OCI-M2 (cell line): Measurements from ENCODE around the gene ZNF260.
"Not testable (repeated sequence)": the region's sequence is repeated elsewhere in the genome, so short reads cannot be mapped to it uniquely, and the experiment has no call there.

ENCODE experiments used
- DNase-seq: peaks from one replicate; lab custom pipeline; 2025; ENCODE audit not compliant: unreplicated experiment; lab: John Stamatoyannopoulos, UW

ZNF260 gene

DNA sequence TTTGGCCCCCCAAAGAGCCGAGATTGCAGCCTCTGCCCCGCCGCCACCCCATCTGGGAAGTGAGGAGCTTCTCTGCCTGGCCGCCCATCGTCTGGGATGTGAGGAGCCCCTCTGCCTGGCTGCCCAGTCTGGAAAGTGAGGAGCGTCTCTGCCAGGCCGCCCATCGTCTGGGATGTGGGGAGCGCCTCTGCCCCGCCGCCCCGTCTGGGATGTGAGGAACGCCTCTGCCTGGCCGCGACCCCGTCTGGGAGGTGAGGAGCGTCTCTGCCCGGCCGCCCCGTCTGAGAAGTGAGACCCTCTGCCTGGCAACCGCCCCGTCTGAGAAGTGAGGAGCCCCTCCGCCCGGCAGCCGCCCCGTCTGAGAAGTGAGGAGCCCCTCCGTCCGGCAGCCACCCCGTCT lies 37.2 kb downstream of the ZNF260 start:
- not testable (repeated sequence) for DNase-seq

DNA sequence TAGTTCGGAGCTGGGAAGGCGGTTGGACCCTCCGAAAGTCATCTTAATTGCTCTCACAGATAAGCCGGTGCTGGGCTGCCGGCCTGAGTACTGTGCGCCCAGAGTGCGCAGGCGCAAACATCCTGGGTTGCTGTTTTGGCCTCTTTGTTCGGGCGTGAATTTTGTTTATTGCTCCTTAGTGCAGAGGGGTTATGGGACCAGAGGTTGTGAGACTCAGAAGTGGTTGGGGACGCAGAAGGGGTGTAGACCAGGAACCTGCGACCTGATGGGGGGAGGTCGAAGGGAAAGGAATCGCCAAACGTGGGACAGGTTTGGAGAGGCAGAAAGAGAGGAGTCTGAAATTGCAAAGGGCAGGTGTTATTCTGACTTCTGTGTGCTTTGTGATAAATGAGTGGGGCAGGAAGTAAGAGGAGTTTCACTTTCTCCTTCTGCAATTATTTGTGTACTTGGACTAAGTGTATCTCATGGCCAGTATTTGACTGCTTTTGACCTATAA lies 38.1 kb downstream of the ZNF260 start:
- DNase-seq = peak; percentile 100

GRCh38 chr19:36489118-36489919 lies 38.8 kb downstream of the ZNF260 start, which contains the start of gene ZNF566:
ZNF566 (minus strand) TSS chr19:36489561; CDS start chr19:36476557, 13,004 bp downstream.
- DNase-seq = peak; percentile 100

- peak; percentile 93 for DNase-seq
These were observed 39.3 kb downstream of the ZNF260 start for GRCh38 chr19:36488846-36489117.

DNA sequence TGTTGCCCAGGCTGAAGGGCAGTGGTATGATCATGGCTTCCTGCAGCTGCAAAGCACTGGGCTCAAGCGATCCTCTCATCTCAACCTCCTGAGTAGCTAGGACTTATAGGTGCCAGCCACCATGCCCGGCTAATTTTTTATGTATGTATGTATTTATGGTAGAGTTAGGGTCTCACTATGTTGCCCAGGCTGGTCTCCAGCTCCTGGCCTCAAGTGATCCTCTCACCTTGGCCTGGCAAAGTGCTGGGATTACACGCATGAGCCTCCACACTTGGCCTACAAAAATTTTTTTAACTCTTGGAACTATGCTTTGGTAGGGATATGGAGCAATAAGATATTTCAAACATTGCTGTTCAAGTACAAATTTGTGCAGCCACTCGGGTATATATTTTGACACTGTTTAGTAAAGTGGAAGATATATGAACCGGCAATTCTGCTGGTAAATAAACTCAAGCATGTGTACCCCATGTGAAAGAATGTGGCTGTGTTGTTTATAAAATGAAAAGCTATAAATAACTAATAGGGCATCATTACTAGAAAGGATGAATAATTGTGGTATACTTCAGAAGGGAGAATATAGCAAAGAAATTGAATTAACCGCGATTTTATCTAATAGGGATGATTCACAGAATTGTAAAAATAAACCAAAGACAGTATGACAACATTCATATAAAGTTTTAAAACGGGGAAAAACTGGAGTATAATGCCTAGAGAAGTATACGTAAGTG lies 39.8 kb downstream of the ZNF260 start:
- no peak for DNase-seq

- DNase-seq = no peak
These were observed 44.4 kb downstream of the ZNF260 start for GRCh38 chr19:36483653-36484052.

GRCh38 chr19:36482876-36483275 lies 45.2 kb downstream of the ZNF260 start:
- no peak for DNase-seq
